ENCODE data around the gene PTPRH. TPM values are rescaled to one million over a fixed set of nuclear protein-coding genes. Genes with fewer than 3 reads are reported as not detected.

Gene PTPRH
- total and polyA plus RNA-seq, 3 donors from 2014 or later: 1.6 to 11.3 (median 6.0) TPM

- Histone ChIP-seq H3K4me1 (no peaks in the 10 kb centered on the region), H3K27me3 (no peaks in the 10 kb centered on the region), H3K4me3 (no peak overlapping the region), H3K9me3 (no peaks in the 10 kb centered on the region), H3K27ac (no peak overlapping the region), H3K36me3 (ENCODE audit: low read depth, missing control alignments) (no peaks in the 10 kb centered on the region)
- no peak for DNase-seq
- WGBS, 2 donors: 88% methylated on average over 10 to 12 of the region's 12 CpGs
- no peak for TF ChIP-seq POLR2A (IDR thresholded peaks at IDR 0.05)
- TF ChIP-seq CTCF (IDR thresholded peaks at IDR 0.05): no peak
- intact Hi-C loops (cut with DNase I; ENCODE audit: low total_unique reads): no loop called here
These were observed 22.9 kb upstream of the PTPRH start for GRCh38 chr19:55232286-55232602.

GRCh38 chr19:55231391-55232285, 22.3 kb upstream of the PTPRH start:
- no peaks in the 10 kb centered on the region for H3K36me3 ChIP-seq (ENCODE audit: low read depth, missing control alignments)
- TF ChIP-seq POLR2A (IDR thresholded peaks at IDR 0.05) (no peak), CTCF (IDR thresholded peaks at IDR 0.05) (no peak)
- 88 to 92% methylated on average over 11 to 26 of the region's 30 CpGs for WGBS, 2 donors
- intact Hi-C loops (cut with DNase I; ENCODE audit: low total_unique reads): no loop called here
- no peaks in the 10 kb centered on the region for H3K4me1 ChIP-seq
- no peaks in the 10 kb centered on the region for H3K27me3 ChIP-seq
- no peak overlapping the region for H3K4me3 ChIP-seq
- no peak for DNase-seq
- no peaks in the 10 kb centered on the region for H3K9me3 ChIP-seq
- no peak overlapping the region for H3K27ac ChIP-seq

GRCh38 chr19:55230780-55231179, 21.5 kb upstream of the PTPRH start:
- no peak overlapping the region for H3K27ac ChIP-seq
- intact Hi-C loops (cut with DNase I; ENCODE audit: low total_unique reads): no loop called here
- H3K4me3 ChIP-seq: no peak overlapping the region
- H3K4me1 ChIP-seq: no peaks in the 10 kb centered on the region
- no peaks in the 10 kb centered on the region for H3K36me3 ChIP-seq (ENCODE audit: low read depth, missing control alignments)
- no peaks in the 10 kb centered on the region for H3K27me3 ChIP-seq
- WGBS, 2 donors: 89 to 100% methylated on average over 4 to 12 of the region's 13 CpGs
- no peak for TF ChIP-seq POLR2A (IDR thresholded peaks at IDR 0.05)
- no peak for TF ChIP-seq CTCF (IDR thresholded peaks at IDR 0.05)
- no peak for DNase-seq
- no peaks in the 10 kb centered on the region for H3K9me3 ChIP-seq

GRCh38 chr19:55230329-55230728, 21.0 kb upstream of the PTPRH start:
- intact Hi-C loops (cut with DNase I; ENCODE audit: low total_unique reads): no loop called here
- Histone ChIP-seq H3K4me3 (no peak overlapping the region), H3K9me3 (no peaks in the 10 kb centered on the region), H3K36me3 (ENCODE audit: low read depth, missing control alignments) (no peaks in the 10 kb centered on the region), H3K27ac (no peak overlapping the region), H3K4me1 (no peaks in the 10 kb centered on the region), H3K27me3 (no peaks in the 10 kb centered on the region)
- TF ChIP-seq POLR2A (IDR thresholded peaks at IDR 0.05): no peak
- TF ChIP-seq CTCF (IDR thresholded peaks at IDR 0.05): no peak
- DNase-seq: no peak
- WGBS, 2 donors: 80 to 83% methylated on average over 10 to 13 of the region's 13 CpGs

- Histone ChIP-seq H3K4me3 (no peak overlapping the region), H3K27ac (no peak overlapping the region), H3K36me3 (ENCODE audit: low read depth, missing control alignments) (no peaks in the 10 kb centered on the region), H3K4me1 (no peaks in the 10 kb centered on the region), H3K9me3 (no peaks in the 10 kb centered on the region), H3K27me3 (no peaks in the 10 kb centered on the region)
- intact Hi-C loops (cut with DNase I; ENCODE audit: low total_unique reads): no loop called here
- WGBS, 2 donors: 78% methylated on average over 17 of the region's 17 CpGs; no CpG with 5 or more reads in 1 of the 2 donors
- no peak for DNase-seq
- TF ChIP-seq POLR2A (IDR thresholded peaks at IDR 0.05) (no peak), CTCF (IDR thresholded peaks at IDR 0.05) (no peak)
These were observed 20.5 kb upstream of the PTPRH start for GRCh38 chr19:55229789-55230182.

Measured in testis (tissue), 3 donors.